Erythroblast (primary cell): ENCODE measurements around the gene MAGI1.

Source experiments
- GATA1 ChIP-seq: IDR thresholded peaks from 2 replicates; pipeline ENCODE4 v1.6.1; 2011; ENCODE audit warnings: low read depth, mild to moderate bottlenecking, control low read depth, low read length, moderate library complexity
- POLR2A ChIP-seq: IDR thresholded peaks from 2 replicates; pipeline ENCODE4 v1.6.1; 2011; ENCODE audit warnings: mild to moderate bottlenecking, low read length

DNA sequence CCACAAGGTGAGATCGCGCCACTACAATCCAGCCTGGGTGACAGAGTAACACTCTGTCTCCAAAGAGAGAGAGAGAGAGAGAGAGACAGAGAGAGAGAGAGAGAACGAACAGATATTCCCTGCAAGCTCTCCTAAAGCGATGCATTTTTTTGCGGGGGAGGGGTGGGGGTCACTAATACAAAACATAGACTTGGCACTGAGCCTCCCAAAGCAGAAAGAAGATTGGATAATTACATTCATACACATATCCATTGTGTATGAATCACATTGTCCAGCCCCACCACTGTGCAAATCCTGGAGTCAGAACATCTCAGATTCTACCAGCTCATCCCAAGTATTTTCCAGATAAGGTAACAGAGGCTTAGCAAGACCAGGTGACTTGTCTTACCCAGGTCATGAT is 459.9 kb downstream of the MAGI1 start:
- TF ChIP-seq POLR2A: no peak
- TF ChIP-seq GATA1: no peak
